Measurements from ENCODE around the gene ZBTB34.

ZBTB34 gene

GRCh38 chr9:126880226-126880946, 19.9 kb downstream of the ZBTB34 start:
- no peak for DNase-seq (ENCODE audit: extremely low spot score)
- POLR2A ChIA-PET = no interaction called here
- TF ChIP-seq CTCF (IDR thresholded peaks at IDR 0.05; ENCODE audit: control extremely low read depth, extremely low read depth, low read depth, missing control alignments) = no peak
- CTCF ChIA-PET = no interaction called here

DNA sequence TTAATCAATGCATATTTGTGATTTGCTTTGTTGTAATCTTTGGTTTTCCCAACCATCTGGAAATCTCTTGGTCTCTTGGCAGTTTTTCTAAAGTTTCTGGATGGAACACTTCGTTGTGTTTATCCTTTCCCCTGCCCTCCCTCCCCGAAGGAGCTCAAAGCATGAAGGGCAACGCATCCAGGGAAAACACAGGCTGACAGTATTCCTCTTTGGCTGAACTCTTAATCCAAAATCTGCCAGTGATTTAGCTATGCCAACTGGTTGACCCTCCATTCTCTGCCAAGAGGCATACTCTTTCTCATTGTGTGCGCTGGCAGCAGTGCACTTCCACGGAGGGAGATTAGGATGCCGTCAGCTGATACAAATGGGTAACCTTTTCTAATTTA, 20.5 kb downstream of the ZBTB34 start:
- ChIA-PET CTCF (no interaction called here), POLR2A (no interaction called here)
- DNase-seq (ENCODE audit: extremely low spot score) = no peak
- no peak for TF ChIP-seq CTCF (IDR thresholded peaks at IDR 0.05; ENCODE audit: control extremely low read depth, extremely low read depth, low read depth, missing control alignments)

- no peak for DNase-seq (ENCODE audit: extremely low spot score)
- CTCF ChIA-PET = no interaction called here
- TF ChIP-seq CTCF (IDR thresholded peaks at IDR 0.05; ENCODE audit: control extremely low read depth, extremely low read depth, low read depth, missing control alignments) = no peak
- POLR2A ChIA-PET = no interaction called here
These were observed 22.3 kb downstream of the ZBTB34 start for GRCh38 chr9:126882746-126883145.

GRCh38 chr9:126883636-126884035, 23.2 kb downstream of the ZBTB34 start:
- no peak for DNase-seq (ENCODE audit: extremely low spot score)
- no peak for TF ChIP-seq CTCF (IDR thresholded peaks at IDR 0.05; ENCODE audit: control extremely low read depth, extremely low read depth, low read depth, missing control alignments)
- CTCF ChIA-PET = no interaction called here
- POLR2A ChIA-PET = no interaction called here

DNA sequence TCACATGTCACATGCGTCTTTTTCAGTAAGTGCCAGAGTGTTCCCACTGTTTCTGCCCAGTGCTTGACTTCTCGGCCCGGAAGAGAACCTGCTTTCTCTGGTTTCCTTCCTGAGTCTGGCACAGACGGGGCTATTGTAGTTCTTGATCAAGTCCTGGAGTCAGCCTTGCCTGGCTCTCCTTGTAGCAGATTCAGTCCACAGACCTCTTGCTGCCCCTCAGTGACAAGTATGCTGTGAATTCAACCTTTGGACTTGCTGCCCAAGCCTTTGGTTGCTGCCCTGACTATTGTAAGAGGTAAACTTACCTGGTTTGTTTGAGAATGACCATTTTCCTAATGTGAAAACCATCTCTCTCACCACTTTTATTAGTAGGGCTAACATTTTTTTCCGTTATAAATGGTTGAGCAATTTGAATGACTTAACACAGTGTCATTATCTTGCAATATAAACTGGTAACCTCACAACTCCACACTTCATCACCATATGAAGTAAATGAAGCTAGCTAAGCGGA, 24.7 kb downstream of the ZBTB34 start:
- ChIA-PET CTCF (no interaction called here), POLR2A (no interaction called here)
- no peak for DNase-seq (ENCODE audit: extremely low spot score)
- no peak for TF ChIP-seq CTCF (IDR thresholded peaks at IDR 0.05; ENCODE audit: control extremely low read depth, extremely low read depth, low read depth, missing control alignments)

DNA sequence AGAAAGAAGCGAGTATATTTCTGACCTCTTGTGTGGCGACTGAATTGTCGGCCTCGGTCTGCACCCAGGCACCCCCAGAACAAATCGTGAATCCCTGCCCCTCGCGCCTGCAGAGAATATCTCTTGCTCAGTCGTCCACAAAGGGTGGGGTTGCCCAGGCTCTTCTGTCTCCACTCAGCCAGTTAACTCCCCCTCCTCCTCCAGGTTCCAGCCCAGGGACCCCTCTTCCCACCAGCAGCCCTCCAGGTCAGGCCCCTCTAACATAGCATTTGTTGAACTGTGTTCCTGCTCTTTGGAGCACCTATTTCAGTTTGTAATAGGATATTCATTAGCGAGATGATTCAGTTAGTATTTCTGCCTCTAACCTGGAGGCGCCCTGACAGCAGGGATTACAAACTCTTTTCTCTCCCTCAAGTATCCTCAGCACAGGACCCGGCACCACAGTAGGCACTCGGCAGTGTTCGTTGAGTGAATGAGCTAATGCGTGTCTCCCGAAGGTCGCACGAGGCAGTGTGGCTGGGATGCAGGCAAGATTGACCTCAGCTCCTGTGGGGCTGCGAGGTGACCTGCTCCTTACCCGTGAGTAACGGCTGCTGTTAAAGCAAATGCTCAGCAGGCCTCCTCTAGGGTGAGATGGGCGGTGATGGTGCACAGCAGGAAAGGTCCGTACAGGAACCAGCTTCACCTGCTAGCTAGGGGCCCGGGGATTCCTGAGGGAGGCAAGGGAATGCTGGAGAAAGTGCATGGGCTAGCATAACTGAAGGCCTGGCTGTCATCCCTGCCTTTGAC, 25.8 kb downstream of the ZBTB34 start:
- CTCF ChIA-PET = no interaction called here
- DNase-seq (ENCODE audit: extremely low spot score) = no peak

More for the DNA sequence above, 25.8 kb downstream of the ZBTB34 start:
- TF ChIP-seq CTCF (IDR thresholded peaks at IDR 0.05; ENCODE audit: control extremely low read depth, extremely low read depth, low read depth, missing control alignments) = no peak
- POLR2A ChIA-PET = no interaction called here

All from GM10248 (cell line).